ENCODE measurements around the gene DLGAP5.

Gene DLGAP5

DNA sequence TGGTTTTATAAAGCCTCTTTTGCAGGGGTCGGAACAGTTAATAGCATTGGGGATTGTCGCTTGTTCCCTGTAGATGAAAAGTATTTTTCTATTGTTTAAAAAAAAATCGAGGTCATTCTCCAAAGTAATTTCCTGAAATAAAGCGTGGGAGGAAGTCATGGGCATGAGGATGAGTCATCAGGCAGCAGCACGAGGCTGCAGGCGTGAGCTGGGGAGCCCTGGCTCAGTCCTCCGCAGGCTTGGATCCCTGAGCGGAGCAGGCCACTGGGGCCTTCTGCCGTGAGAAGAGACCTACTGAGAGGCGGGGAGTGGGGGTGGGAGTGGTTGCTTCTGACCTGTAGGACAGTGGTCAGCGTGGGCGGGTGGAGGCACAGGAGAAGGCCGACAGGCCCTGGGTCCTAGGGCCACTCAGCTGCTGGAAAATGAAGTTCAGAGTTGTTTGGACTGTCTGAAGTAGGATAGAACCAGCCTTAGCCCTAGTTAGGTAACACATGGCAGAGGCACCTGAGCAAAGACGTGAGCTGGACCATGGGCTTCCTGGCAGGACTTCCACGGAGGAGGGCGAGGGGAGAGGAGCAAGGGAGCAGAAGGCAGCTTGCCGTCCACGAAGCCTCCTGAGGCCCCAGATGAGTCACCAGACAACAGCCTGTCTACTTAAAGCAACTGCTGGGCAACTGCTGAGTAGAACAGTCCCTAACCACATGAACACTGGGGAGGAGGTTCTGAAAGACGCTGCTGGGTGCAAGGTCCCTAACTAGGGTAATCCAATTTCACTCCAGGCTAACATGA, 83.4 kb downstream of the DLGAP5 start:
- no peaks in the 10 kb centered on the region for H3K27me3 Mint-ChIP-seq
- peak; percentile 82 for ATAC-seq (replicated peaks)
- H3K4me3 Mint-ChIP-seq = peak overlapping the region; percentile 40 to 63
- DNase-seq = peak in 1 of 3 experiments; percentile 21
- H3K36me3 Mint-ChIP-seq (ENCODE audit: insufficient read depth) = peaks cover 3% of the 10 kb centered on the region
- H3K4me1 Mint-ChIP-seq (ENCODE audit: low read depth in 2 of 2) = peaks cover 19 to 23% of the 10 kb centered on the region in 2 donors
- peak overlapping the region; percentile 93 to 97 for H3K27ac Mint-ChIP-seq
- H3K9me3 Mint-ChIP-seq = no peaks in the 10 kb centered on the region

DNA sequence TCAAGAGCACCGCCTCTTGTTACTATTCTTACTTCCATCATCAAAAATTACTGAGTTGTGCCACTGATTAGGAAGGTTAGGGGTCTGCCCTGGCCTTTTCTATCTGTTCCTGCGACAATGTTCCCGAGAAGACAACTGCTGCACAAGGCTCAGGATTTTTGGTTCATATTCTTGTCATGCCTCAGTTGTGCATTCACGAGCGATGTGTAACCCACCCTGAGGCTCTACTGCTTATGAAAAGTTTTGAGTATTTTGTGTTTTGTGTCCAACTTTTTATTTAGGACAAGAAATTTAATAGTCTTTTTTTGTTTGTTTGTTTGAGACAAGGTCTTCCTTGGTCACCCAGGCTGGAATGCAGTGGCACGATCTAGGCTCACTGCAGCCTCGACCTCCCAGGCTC, 85.4 kb downstream of the DLGAP5 start:
- DNase-seq (no peak), ATAC-seq (replicated peaks) (no peak)
- Mint-ChIP-seq H3K9me3 (no peaks in the 10 kb centered on the region), H3K27ac (no peak overlapping the region), H3K27me3 (no peaks in the 10 kb centered on the region), H3K4me1 (ENCODE audit: low read depth in 2 of 2) (peaks cover 31 to 38% of the 10 kb centered on the region in 2 donors), H3K4me3 (no peak overlapping the region), H3K36me3 (ENCODE audit: insufficient read depth) (peaks cover 7% of the 10 kb centered on the region)

DNA sequence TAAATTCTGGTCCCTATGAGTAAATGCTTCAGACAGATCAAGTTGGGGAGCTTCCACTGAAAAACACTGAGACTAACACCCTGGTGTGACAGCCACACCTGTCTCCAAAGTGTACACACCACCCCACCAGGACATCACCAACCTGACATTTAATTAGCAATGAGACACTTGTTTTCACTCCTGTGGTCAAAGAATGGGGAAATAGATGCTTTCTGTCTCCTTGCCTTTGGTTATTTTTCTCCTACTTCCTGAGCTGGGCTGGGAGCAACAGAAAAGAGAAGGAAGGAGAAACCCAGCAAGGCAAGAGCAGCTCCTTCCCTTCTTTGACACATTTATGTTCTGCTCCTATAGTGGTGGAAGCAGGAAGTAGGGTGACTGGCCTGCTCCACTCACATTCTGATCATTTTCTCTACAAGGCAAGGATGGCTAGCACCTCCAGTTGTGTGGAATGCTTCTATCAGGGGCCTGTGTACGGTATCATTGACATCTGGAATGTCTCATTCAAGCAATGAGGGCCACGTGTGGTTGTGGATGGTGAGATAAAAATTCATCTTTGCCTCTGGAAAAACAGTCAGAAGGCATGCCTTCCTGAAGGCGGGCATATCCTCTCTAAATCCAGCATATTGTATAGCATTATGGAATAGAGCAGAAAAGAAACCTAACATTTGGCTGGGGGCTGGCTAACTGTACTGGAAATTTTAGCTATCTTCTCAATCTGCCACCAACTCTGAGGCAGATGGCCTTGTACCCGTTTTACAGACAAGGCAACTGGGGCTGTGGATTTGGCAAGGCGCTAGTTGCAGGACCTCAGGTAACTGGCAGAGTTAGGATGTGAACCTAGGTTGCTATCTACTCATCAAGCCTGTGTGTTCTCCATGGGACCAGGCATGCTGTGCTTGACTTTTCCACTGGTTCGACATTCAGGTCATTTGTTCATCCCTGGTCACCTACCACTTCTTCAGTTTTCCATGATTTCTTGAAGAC, 87.1 kb downstream of the DLGAP5 start:
- H3K4me1 Mint-ChIP-seq (ENCODE audit: low read depth in 2 of 2) = peaks cover 37 to 42% of the 10 kb centered on the region in 2 donors

DNA sequence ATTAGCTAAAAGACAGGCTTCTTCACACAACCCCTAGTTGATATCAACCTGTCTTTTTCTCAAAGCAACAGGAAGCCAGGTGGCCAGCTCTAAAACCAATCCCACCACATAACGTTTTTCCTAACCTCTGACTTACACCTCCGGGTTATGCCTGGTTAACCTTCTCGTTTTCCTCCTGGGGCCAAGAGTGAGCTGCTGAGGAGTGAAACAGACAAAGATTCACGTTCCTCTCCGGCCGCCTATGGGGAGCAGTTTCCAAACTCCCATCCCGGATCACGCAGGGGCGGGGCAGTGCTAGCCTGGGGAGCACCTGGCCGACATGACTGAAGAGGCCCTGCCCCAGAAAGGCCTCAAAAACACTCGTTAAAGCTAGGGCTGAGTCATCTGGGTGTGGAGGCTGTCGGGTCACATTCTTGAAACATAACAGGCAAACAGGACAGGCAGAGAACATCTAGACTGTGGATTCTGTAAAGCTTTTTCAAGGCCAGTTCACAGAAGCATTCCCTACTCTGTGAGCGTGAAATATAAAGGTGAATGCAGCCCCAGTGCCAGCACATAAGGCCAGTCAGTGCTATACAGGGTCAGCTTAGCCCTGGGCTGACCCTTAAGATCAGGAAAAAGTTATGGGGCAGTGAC, 88.3 kb downstream of the DLGAP5 start:
- DNase-seq = peak; percentile 43 to 55 (median 44)
- Mint-ChIP-seq H3K9me3 (no peaks in the 10 kb centered on the region), H3K4me1 (ENCODE audit: low read depth in 2 of 2) (peaks cover 42 to 47% of the 10 kb centered on the region in 2 donors), H3K36me3 (ENCODE audit: insufficient read depth) (peaks cover 12% of the 10 kb centered on the region), H3K4me3 (peak overlapping the region; percentile 70 to 80), H3K27me3 (no peaks in the 10 kb centered on the region), H3K27ac (peak overlapping the region; percentile 98 to 99)
- ATAC-seq (replicated peaks) = peak; percentile 63

More for the DNA sequence above, 87.1 kb downstream of the DLGAP5 start:
- Mint-ChIP-seq H3K27me3 (no peaks in the 10 kb centered on the region), H3K36me3 (ENCODE audit: insufficient read depth) (peaks cover 7% of the 10 kb centered on the region), H3K4me3 (peak overlapping the region in 1 of 2 donors; percentile 70), H3K27ac (peak overlapping the region; percentile 98 to 99), H3K9me3 (no peaks in the 10 kb centered on the region)
- no peak for ATAC-seq (replicated peaks)
- DNase-seq = no peak

GRCh38 chr14:55102141-55102621, 89.2 kb downstream of the DLGAP5 start:
- DNase-seq = peak; percentile 43 to 55 (median 44)
- no peaks in the 10 kb centered on the region for H3K27me3 Mint-ChIP-seq
- H3K27ac Mint-ChIP-seq = peak overlapping the region; percentile 98 to 99
- peak; percentile 77 for ATAC-seq (replicated peaks)
- peak overlapping the region; percentile 70 to 80 for H3K4me3 Mint-ChIP-seq
- no peaks in the 10 kb centered on the region for H3K9me3 Mint-ChIP-seq
- H3K4me1 Mint-ChIP-seq (ENCODE audit: low read depth in 2 of 2) = peaks cover 44 to 49% of the 10 kb centered on the region in 2 donors
- peaks cover 12% of the 10 kb centered on the region for H3K36me3 Mint-ChIP-seq (ENCODE audit: insufficient read depth)

DNA sequence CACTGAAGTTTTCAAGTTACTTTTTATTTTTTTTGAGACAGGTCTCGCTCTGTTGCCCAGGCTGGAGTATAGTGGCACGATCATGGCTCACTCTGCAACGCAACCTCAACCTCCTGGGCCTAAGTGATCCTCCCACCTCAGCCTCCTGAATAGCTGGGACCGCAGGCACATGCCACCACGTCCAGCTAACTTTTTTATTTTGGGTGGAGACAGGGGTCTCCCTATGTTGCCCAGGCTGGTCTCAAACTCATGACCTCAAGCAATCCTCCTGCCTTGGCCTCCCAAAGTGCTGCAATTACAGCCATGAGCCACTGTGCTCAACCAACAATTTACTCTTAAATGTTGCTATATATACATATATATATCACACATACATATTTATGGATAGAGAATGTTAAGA, 89.7 kb downstream of the DLGAP5 start:
- Mint-ChIP-seq H3K27me3 (no peaks in the 10 kb centered on the region), H3K4me1 (ENCODE audit: low read depth in 2 of 2) (peaks cover 48 to 52% of the 10 kb centered on the region in 2 donors), H3K4me3 (peak overlapping the region in 1 of 2 donors; percentile 70), H3K9me3 (no peaks in the 10 kb centered on the region), H3K27ac (peak overlapping the region; percentile 98 to 99), H3K36me3 (ENCODE audit: insufficient read depth) (peaks cover 12% of the 10 kb centered on the region)
- no peak for DNase-seq
- ATAC-seq (replicated peaks) = no peak

- ATAC-seq (replicated peaks) = no peak
- no peak overlapping the region for H3K27ac Mint-ChIP-seq
- peaks cover 48 to 52% of the 10 kb centered on the region in 2 donors for H3K4me1 Mint-ChIP-seq (ENCODE audit: low read depth in 2 of 2)
- no peaks in the 10 kb centered on the region for H3K9me3 Mint-ChIP-seq
- H3K36me3 Mint-ChIP-seq (ENCODE audit: insufficient read depth) = peaks cover 15% of the 10 kb centered on the region
- no peak for DNase-seq
- H3K27me3 Mint-ChIP-seq = no peaks in the 10 kb centered on the region
- H3K4me3 Mint-ChIP-seq = no peak overlapping the region
Observed at GRCh38 chr14:55099756-55100155, 91.6 kb downstream of the DLGAP5 start.

- ATAC-seq (replicated peaks) = no peak
- Mint-ChIP-seq H3K27ac (peak overlapping the region; percentile 93 to 95), H3K4me3 (peak overlapping the region; percentile 46 to 74), H3K36me3 (ENCODE audit: insufficient read depth) (peaks cover 15% of the 10 kb centered on the region), H3K9me3 (no peaks in the 10 kb centered on the region), H3K4me1 (ENCODE audit: low read depth in 2 of 2) (peaks cover 40 to 43% of the 10 kb centered on the region in 2 donors), H3K27me3 (no peaks in the 10 kb centered on the region)
- DNase-seq = no peak
Observed at GRCh38 chr14:55098561-55098898, 92.9 kb downstream of the DLGAP5 start.
